HCT116 (cell line): ENCODE data around the gene AP1G1. TPM values are rescaled to one million over a fixed set of nuclear protein-coding genes. Genes with fewer than 3 reads are reported as not detected.

Source experiments
- ATAC-seq: fragments of 200-7000 bp; cut with Tn5 transposase; 2 replicates; pipeline ENCODE4 v1.9.1; 2020; ENCODE audit warnings: mild to moderate bottlenecking, moderate library complexity
- BruUV-seq: library from RNA; stranded (reverse); fragments of 400-500 nt; replicated peaks from 2 replicates; lab custom pipeline; 2021; lab: Mats Ljungman, UMichigan
- CTCF ChIA-PET: fragments of 300-600 bp; sonication (Branson Sonifier 250); formaldehyde crosslinking; loops from one replicate; lab custom pipeline; 2021; ENCODE audit warnings: antibody characterized with exemption; lab: Charles Lee
- POLR2A ChIA-PET: fragments of 300-600, 350-600 bp; sonication (Branson Sonifier 250); formaldehyde crosslinking; loops from one replicate; lab custom pipeline; 2021; ENCODE audit warnings: antibody characterized with exemption; lab: Charles Lee
- RAD21 ChIA-PET, 2 experiments: fragments of 300-600 bp; sonication (Branson Sonifier 250); formaldehyde crosslinking; loops; one replicate each; lab custom pipeline; 2023; ENCODE audit warnings: low total read pairs in 2 of 2; ENCODE audit not compliant: uncharacterized antibody in 2 of 2, unreplicated experiment in 2 of 2, low non-redundant PET in 1 of 2; lab: Charles Lee
- DNase-seq: peaks from one replicate; pipeline ENCODE4 v3.0.0-alpha.2; 2010; ENCODE audit warnings: low read depth, low spot score
- H2AFZ ChIP-seq: fragments of 200-600 bp; shearing (Covaris generic), sonication (generic); 2 replicates; pipeline ENCODE4 v1.6.1; 2017; ENCODE audit warnings: low read depth, mixed run types, mixed read lengths, antibody characterized with exemption, low read length; ENCODE audit not compliant: poor library complexity, severe bottlenecking
- H3K27ac ChIP-seq: 2 replicates; pipeline ENCODE4 v1.5.1; 2012; ENCODE audit warnings: low read depth, low read length
- H3K27me3 ChIP-seq: fragments of 200-600 bp; sonication (generic); 2 replicates; pipeline ENCODE4 v1.6.1; 2016; ENCODE audit warnings: mixed run types, low read length, mixed read lengths; ENCODE audit not compliant: insufficient read depth
- H3K36me3 ChIP-seq, 2 experiments: fragments of 200-500 bp in 1 of 2; fragments of 200-600 bp in 1 of 2; sonication (Bioruptor generic) in 1 of 2; sonication (generic) in 1 of 2; 2 replicates each; pipeline versions ENCODE4 v1.5.1 to v1.6.1; 2014 to 2016; ENCODE audit warnings: low read length in 2 of 2, inconsistent platforms in 1 of 2, mixed read lengths in 1 of 2, mixed run types in 1 of 2; ENCODE audit not compliant: insufficient read depth in 2 of 2, control insufficient read depth in 1 of 2
- H3K4me1 ChIP-seq, 2 experiments: fragments of 200-600 bp in 1 of 2; sonication (generic) in 1 of 2; 2 replicates each; pipeline versions ENCODE4 v1.5.1 to v1.6.1; 2012 to 2017; ENCODE audit warnings: low read length in 2 of 2, inconsistent platforms in 1 of 2, mild to moderate bottlenecking in 1 of 2, mixed read lengths in 1 of 2, mixed run types in 1 of 2, moderate library complexity in 1 of 2; ENCODE audit not compliant: insufficient read depth in 2 of 2, control insufficient read depth in 1 of 2
- H3K4me2 ChIP-seq: fragments of 200-600 bp; sonication (generic); 2 replicates; pipeline ENCODE4 v1.6.1; 2017; ENCODE audit warnings: mixed run types, low read length, mixed read lengths
- H3K4me3 ChIP-seq, 2 experiments: fragments of 200-600 bp in 1 of 2; sonication (generic) in 1 of 2; replicated peaks in 1 of 2; 2 replicates each; pipeline ENCODE4 v1.5.1; 2011 to 2016; ENCODE audit warnings: low read length in 2 of 2, control low read depth in 1 of 2, low read depth in 1 of 2, mild to moderate bottlenecking in 1 of 2, mixed read lengths in 1 of 2, mixed run types in 1 of 2
- H3K79me2 ChIP-seq: fragments of 200-600 bp; sonication (generic); 2 replicates; pipeline ENCODE4 v1.6.1; 2017; ENCODE audit warnings: mild to moderate bottlenecking, mixed run types, low read length, moderate library complexity, mixed read lengths; ENCODE audit not compliant: insufficient read depth
- H3K9ac ChIP-seq: fragments of 200-600 bp; sonication (generic); 2 replicates; pipeline ENCODE4 v1.6.1; 2016; ENCODE audit warnings: low read length, mixed read lengths
- H3K9me2 ChIP-seq: fragments of 200-600 bp; sonication (generic), shearing (Covaris generic); 2 replicates; pipeline ENCODE4 v1.6.1; 2017; ENCODE audit warnings: mixed run types, mild to moderate bottlenecking, moderate library complexity; ENCODE audit not compliant: insufficient read depth
- H3K9me3 ChIP-seq, 2 experiments: fragments of 200-500 bp in 1 of 2; fragments of 200-600 bp in 1 of 2; sonication (Bioruptor generic) in 1 of 2; sonication (generic) in 1 of 2; 2 replicates each; pipeline ENCODE4 v1.6.1; 2014 to 2017; ENCODE audit warnings: low read length in 2 of 2, mixed read lengths in 2 of 2, inconsistent platforms in 1 of 2, low read depth in 1 of 2, mild to moderate bottlenecking in 1 of 2, mixed run types in 1 of 2, moderate library complexity in 1 of 2; ENCODE audit not compliant: control insufficient read depth in 1 of 2, insufficient read depth in 1 of 2
- H4K20me1 ChIP-seq: fragments of 200-600 bp; sonication (generic), shearing (Covaris generic); 2 replicates; pipeline ENCODE4 v1.6.1; 2017; ENCODE audit warnings: mixed run types, mild to moderate bottlenecking, moderate library complexity; ENCODE audit not compliant: insufficient read depth
- CEBPB ChIP-seq: IDR thresholded peaks from 2 replicates; pipeline ENCODE4 v1.6.1; 2012; ENCODE audit warnings: low read depth
- EGR1 ChIP-seq: IDR thresholded peaks from 2 replicates; pipeline ENCODE4 v1.6.1; 2012; ENCODE audit warnings: low read depth
- ELF1 ChIP-seq: IDR thresholded peaks from 2 replicates; pipeline ENCODE4 v1.6.1; 2012; ENCODE audit warnings: low read depth, borderline replicate concordance
- EZH2 ChIP-seq: fragments of 200-600 bp; sonication (generic); IDR thresholded peaks from 2 replicates; pipeline ENCODE4 v1.6.1; 2017; ENCODE audit warnings: antibody characterized with exemption, mixed run types
- FOSL1 ChIP-seq: IDR thresholded peaks from 2 replicates; pipeline ENCODE4 v1.6.1; 2012; ENCODE audit warnings: low read depth
- JUND ChIP-seq: IDR thresholded peaks from 2 replicates; pipeline ENCODE4 v1.6.1; 2012
- MAX ChIP-seq: IDR thresholded peaks from 2 replicates; pipeline ENCODE4 v1.6.1; 2012
- POLR2A ChIP-seq: IDR thresholded peaks from 2 replicates; pipeline ENCODE4 v1.7.0; 2011; ENCODE audit warnings: borderline replicate concordance; ENCODE audit not compliant: insufficient read depth, insufficient read length; ENCODE audit errors: extremely low read depth
- POLR2AphosphoS5 ChIP-seq: IDR thresholded peaks from 2 replicates; pipeline ENCODE4 v1.6.1; 2011; ENCODE audit warnings: mild to moderate bottlenecking, low read depth, low read length, moderate library complexity
- RAD21 ChIP-seq: IDR thresholded peaks from 2 replicates; pipeline ENCODE4 v1.6.1; 2012; ENCODE audit warnings: low read depth, mild to moderate bottlenecking
- REST ChIP-seq: IDR thresholded peaks from 2 replicates; pipeline ENCODE4 v1.6.1; 2012; ENCODE audit warnings: low read depth
- SIN3A ChIP-seq: IDR thresholded peaks from 2 replicates; pipeline ENCODE4 v1.6.1; 2012; ENCODE audit warnings: low read depth
- SP1 ChIP-seq: IDR thresholded peaks from 2 replicates; pipeline ENCODE4 v1.6.1; 2012; ENCODE audit warnings: low read depth
- SRF ChIP-seq: IDR thresholded peaks from 2 replicates; pipeline ENCODE4 v1.6.1; 2012; ENCODE audit warnings: low read depth
- TCF7L2 ChIP-seq: IDR thresholded peaks from 2 replicates; pipeline ENCODE4 v1.7.0; 2011; ENCODE audit warnings: borderline replicate concordance, inconsistent platforms; ENCODE audit not compliant: insufficient read depth, insufficient read length; ENCODE audit errors: extremely low read depth
- YY1 ChIP-seq: IDR thresholded peaks from 2 replicates; pipeline ENCODE4 v1.6.1; 2011; ENCODE audit warnings: low read length, low read depth, moderate library complexity, mild to moderate bottlenecking; ENCODE audit not compliant: insufficient replicate concordance; ENCODE audit errors: extremely low read depth
- ZFX ChIP-seq: fragments of 450-650 bp; IDR thresholded peaks from 2 replicates; pipeline ENCODE4 v1.6.1; 2017
- ZNF274 ChIP-seq: fragments of 200-500 bp; sonication (Bioruptor generic); IDR thresholded peaks from 2 replicates; pipeline ENCODE4 v1.6.1; 2014; ENCODE audit warnings: mild to moderate bottlenecking, low read depth, low read length, inconsistent platforms
- intact Hi-C: fragments of 100-400 bp; cut with micrococcal nuclease; formaldehyde crosslinking; loops from 2 replicates; pipeline ENCODE4 v1.10.0; 2022
- total RNA-seq: library from RNA; stranded (reverse); gene quantifications from one replicate; pipeline ENCODE4 v1.2.1, GENCODE V29; 2021; ENCODE audit not compliant: unreplicated experiment
- TF ChIP-seq, protein P1 (sequence below): IDR thresholded peaks from 2 replicates; pipeline ENCODE4 v1.6.1; 2011; ENCODE audit warnings: mild to moderate bottlenecking, low read length, moderate library complexity; ENCODE audit not compliant: insufficient replicate concordance; ENCODE audit errors: extremely low read depth

AP1G1 gene
- total RNA-seq, 1 experiment from 2014 or later, result 70.2 TPM

- DNase-seq (no peak), ATAC-seq (no peak)
- Histone ChIP-seq H3K79me2 (no peaks in the 10 kb centered on the region), H3K4me1 (peaks cover 0 to 11% of the 10 kb centered on the region in 2 experiments; a peak in 2 of 4 replicates), H3K9me2 (no peaks in the 10 kb centered on the region), H2AFZ (no peak overlapping the region), H3K9me3 (no peaks in the 10 kb centered on the region), H3K27ac (no peak overlapping the region), H4K20me1 (no peaks in the 10 kb centered on the region), H3K9ac (no peak overlapping the region), H3K36me3 (no peaks in the 10 kb centered on the region), H3K27me3 (no peaks in the 10 kb centered on the region), H3K4me3 (no peak overlapping the region), H3K4me2 (no peak overlapping the region)
- no TSS peak for BruUV-seq
- ChIA-PET CTCF (interaction anchor here (1.4 kb wide), 1 partner anchor 121 kb away, joined by 3 read pairs; no protein-coding TSS in a partner anchor), POLR2A (interaction anchor here (1.2 kb wide), 2 partner anchors 9 to 18 kb away, joined by 3 to 4 read pairs; no protein-coding TSS in a partner anchor), RAD21 (no interaction called here)
- intact Hi-C loops, result no loop called here
- TF ChIP-seq EGR1, result no peak
- TF ChIP-seq JUND, result no peak
- TF ChIP-seq REST, result no peak
- no peak for TF ChIP-seq SIN3A
- no peak for TF ChIP-seq YY1
- TF ChIP-seq FOSL1, result no peak
- TF ChIP-seq POLR2AphosphoS5, result no peak
- no peak for TF ChIP-seq ZFX
- TF ChIP-seq CEBPB, result no peak
- TF ChIP-seq, protein P1, sequence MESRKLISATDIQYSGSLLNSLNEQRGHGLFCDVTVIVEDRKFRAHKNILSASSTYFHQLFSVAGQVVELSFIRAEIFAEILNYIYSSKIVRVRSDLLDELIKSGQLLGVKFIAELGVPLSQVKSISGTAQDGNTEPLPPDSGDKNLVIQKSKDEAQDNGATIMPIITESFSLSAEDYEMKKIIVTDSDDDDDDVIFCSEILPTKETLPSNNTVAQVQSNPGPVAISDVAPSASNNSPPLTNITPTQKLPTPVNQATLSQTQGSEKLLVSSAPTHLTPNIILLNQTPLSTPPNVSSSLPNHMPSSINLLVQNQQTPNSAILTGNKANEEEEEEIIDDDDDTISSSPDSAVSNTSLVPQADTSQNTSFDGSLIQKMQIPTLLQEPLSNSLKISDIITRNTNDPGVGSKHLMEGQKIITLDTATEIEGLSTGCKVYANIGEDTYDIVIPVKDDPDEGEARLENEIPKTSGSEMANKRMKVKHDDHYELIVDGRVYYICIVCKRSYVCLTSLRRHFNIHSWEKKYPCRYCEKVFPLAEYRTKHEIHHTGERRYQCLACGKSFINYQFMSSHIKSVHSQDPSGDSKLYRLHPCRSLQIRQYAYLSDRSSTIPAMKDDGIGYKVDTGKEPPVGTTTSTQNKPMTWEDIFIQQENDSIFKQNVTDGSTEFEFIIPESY, result no peak
- no peak for TF ChIP-seq RAD21
- TF ChIP-seq SP1, result no peak
- no peak for TF ChIP-seq ELF1
- no peak for TF ChIP-seq ZNF274
- no peak for TF ChIP-seq MAX
- no peak for TF ChIP-seq POLR2A
- TF ChIP-seq TCF7L2, result no peak
- TF ChIP-seq SRF, result no peak
- TF ChIP-seq EZH2, result no peak
Measured at GRCh38 chr16:71840052-71840451, 31.4 kb upstream of the AP1G1 start.
